Endodermal cell (in vitro differentiated cells): ENCODE data around the gene PLA2R1. TPM values are rescaled to one million over a fixed set of nuclear protein-coding genes. Genes with fewer than 3 reads are reported as not detected.

Experiments used
- DNase-seq: peaks from one replicate; pipeline ENCODE4 v3.0.0-alpha.2; 2017
- H3K27ac ChIP-seq: 2 replicates; pipeline ENCODE4 v1.5.1; 2013; ENCODE audit warnings: mild to moderate bottlenecking, low read depth, low read length, moderate library complexity
- H3K27me3 ChIP-seq: 2 replicates; pipeline ENCODE4 v1.6.1; 2013; ENCODE audit warnings: mild to moderate bottlenecking, low read length, moderate library complexity; ENCODE audit not compliant: insufficient read depth, control insufficient read depth, poor library complexity, severe bottlenecking
- H3K36me3 ChIP-seq: 2 replicates; pipeline ENCODE4 v1.7.0; 2013; ENCODE audit warnings: mild to moderate bottlenecking, low read length, moderate library complexity; ENCODE audit not compliant: control insufficient read depth, insufficient read depth
- H3K4me1 ChIP-seq: one replicate; pipeline ENCODE4 v1.7.0; 2013; ENCODE audit warnings: low read length; ENCODE audit not compliant: control insufficient read depth, insufficient read depth
- H3K4me3 ChIP-seq: 2 replicates; pipeline ENCODE4 v1.5.1; 2013; ENCODE audit warnings: mild to moderate bottlenecking, low read length, moderate library complexity
- H3K9ac ChIP-seq: 2 replicates; pipeline ENCODE4 v1.6.1; 2013; ENCODE audit warnings: mild to moderate bottlenecking, low read length, moderate library complexity; ENCODE audit not compliant: poor library complexity, severe bottlenecking; ENCODE audit errors: extremely low read depth
- H3K9me3 ChIP-seq: 2 replicates; pipeline ENCODE4 v1.6.1; 2013; ENCODE audit warnings: mild to moderate bottlenecking, low read length, moderate library complexity; ENCODE audit not compliant: control insufficient read depth
- H3K27ac Mint-ChIP-seq: 2 replicates; pipeline ENCODE4 v1.8.0; 2020; ENCODE audit warnings: mixed read lengths
- H3K27me3 Mint-ChIP-seq: 2 replicates; pipeline ENCODE4 v1.8.0; 2021; ENCODE audit warnings: mild to moderate bottlenecking, mixed read lengths; ENCODE audit not compliant: insufficient read depth
- H3K36me3 Mint-ChIP-seq: 2 replicates; pipeline ENCODE4 v1.8.0; 2020; ENCODE audit warnings: low read depth, mixed read lengths
- H3K4me1 Mint-ChIP-seq: 2 replicates; pipeline ENCODE4 v1.8.0; 2020; ENCODE audit warnings: mixed read lengths
- H3K4me3 Mint-ChIP-seq: 2 replicates; pipeline ENCODE4 v1.8.0; 2020; ENCODE audit warnings: mild to moderate bottlenecking, moderate library complexity, mixed read lengths
- H3K9me3 Mint-ChIP-seq: 2 replicates; pipeline ENCODE4 v1.8.0; 2020; ENCODE audit warnings: mild to moderate bottlenecking, mixed read lengths
- WGBS, 2 experiments: methylation state at CpG; one replicate each; pipeline versions ENCODE4 v1.1.5 to v1.1.7; 2013; ENCODE audit warnings: missing lambda C conversion rate in 2 of 2, mixed read lengths in 1 of 2; ENCODE audit not compliant: insufficient coverage in 1 of 2, insufficient read length in 1 of 2; 5-methylcytosine and 5-hydroxymethylcytosine counted together
- total RNA-seq, 2 donors: library from RNA; stranded (reverse); fragmentation: NEBNext Ultra II Directional in 1 of 2; extraction: Animal tissue kit (Norgen Biotek cat#: 25700) in 1 of 2; gene quantifications; 2 replicates in 1 of 2; 3 replicates in 1 of 2; pipeline ENCODE4 v1.2.1, GENCODE V29; 2021
- TF ChIP-seq, protein P1 (sequence below): fragments of 200-600 bp; sonication (generic); conservative IDR thresholded peaks from 2 replicates; pipeline ENCODE4 v1.5.0; 2021; ENCODE audit warnings: antibody characterized with exemption, mild to moderate bottlenecking

Gene PLA2R1
- total RNA-seq, 2 donors from 2014 or later = 1.4 to 1.8 TPM

DNA sequence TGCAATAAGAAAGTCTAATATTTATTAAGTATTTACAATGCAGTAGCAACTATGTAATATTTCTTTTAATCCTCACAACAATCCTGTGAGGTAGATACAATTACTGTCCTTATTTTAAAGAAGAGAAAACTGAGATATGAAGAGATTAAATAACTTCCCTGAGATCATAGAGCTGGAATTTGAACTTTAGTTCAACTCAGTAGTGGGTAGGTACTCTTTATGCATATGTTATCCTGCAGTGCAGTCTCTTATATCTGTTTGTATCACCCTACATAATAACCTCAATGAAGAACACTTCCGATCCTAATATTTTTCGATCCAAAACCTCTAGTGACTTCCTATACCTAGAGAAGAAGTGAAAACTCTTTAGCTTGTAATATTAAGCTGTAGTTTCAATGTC, 64.2 kb downstream of the PLA2R1 start:
- Mint-ChIP-seq H3K4me1 (no peaks in the 10 kb centered on the region), H3K4me3 (no peak overlapping the region), H3K27ac (no peak overlapping the region), H3K27me3 (no peaks in the 10 kb centered on the region), H3K36me3 (peaks cover 4% of the 10 kb centered on the region), H3K9me3 (peaks cover 15% of the 10 kb centered on the region)
- TF ChIP-seq, protein P1, sequence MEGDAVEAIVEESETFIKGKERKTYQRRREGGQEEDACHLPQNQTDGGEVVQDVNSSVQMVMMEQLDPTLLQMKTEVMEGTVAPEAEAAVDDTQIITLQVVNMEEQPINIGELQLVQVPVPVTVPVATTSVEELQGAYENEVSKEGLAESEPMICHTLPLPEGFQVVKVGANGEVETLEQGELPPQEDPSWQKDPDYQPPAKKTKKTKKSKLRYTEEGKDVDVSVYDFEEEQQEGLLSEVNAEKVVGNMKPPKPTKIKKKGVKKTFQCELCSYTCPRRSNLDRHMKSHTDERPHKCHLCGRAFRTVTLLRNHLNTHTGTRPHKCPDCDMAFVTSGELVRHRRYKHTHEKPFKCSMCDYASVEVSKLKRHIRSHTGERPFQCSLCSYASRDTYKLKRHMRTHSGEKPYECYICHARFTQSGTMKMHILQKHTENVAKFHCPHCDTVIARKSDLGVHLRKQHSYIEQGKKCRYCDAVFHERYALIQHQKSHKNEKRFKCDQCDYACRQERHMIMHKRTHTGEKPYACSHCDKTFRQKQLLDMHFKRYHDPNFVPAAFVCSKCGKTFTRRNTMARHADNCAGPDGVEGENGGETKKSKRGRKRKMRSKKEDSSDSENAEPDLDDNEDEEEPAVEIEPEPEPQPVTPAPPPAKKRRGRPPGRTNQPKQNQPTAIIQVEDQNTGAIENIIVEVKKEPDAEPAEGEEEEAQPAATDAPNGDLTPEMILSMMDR = no peak
- DNase-seq = no peak
- H3K27ac ChIP-seq = no peak overlapping the region
- H3K4me3 ChIP-seq = no peak overlapping the region
- no peaks in the 10 kb centered on the region for H3K4me1 ChIP-seq
- no peaks in the 10 kb centered on the region for H3K27me3 ChIP-seq
- WGBS, 2 experiments = 90% methylated on average over 2 of the region's 2 CpGs; no CpG with 5 or more reads in 1 of the 2 experiments
- peaks cover 21% of the 10 kb centered on the region for H3K9me3 ChIP-seq
- H3K9ac ChIP-seq = no peak overlapping the region
- H3K36me3 ChIP-seq = no peaks in the 10 kb centered on the region

DNA sequence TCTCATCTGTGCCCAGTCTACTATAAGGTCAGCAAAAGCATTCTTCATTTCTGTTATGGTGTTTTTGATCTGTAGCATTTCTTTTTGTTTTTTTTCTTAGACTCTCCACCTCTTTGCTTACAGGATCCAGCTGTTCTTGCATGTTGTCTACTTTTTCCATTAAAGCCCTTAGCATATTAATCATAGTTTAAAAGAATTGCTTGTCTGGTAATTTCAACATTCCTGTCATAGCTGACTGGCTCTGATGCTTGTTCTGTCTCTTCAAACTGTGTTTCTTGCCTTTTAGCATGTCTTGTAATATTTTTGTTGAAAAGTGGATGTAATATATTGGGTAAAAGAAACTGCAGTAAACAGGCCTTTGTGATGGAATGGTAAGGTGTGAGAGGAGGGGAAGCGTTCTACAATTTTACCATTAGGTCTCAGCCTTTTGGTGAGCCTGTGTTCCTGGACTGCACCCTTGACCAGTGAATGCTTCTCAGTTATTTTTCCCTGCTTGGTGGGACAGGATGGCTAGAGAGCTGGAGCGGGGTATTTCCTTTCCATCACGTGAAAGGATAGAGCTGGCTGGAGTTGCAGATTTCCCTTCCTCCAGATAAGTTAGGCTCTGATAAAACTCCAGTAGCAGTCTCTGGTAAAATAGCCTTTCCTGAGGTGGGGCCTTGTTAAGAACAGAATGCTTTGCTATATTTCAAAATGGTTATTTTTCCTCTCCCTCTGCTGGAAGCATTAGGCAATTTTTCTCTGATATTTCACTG, 65.4 kb downstream of the PLA2R1 start:
- Histone ChIP-seq H3K9ac (no peak overlapping the region), H3K36me3 (no peaks in the 10 kb centered on the region), H3K27me3 (no peaks in the 10 kb centered on the region), H3K4me1 (no peaks in the 10 kb centered on the region), H3K9me3 (peaks cover 21% of the 10 kb centered on the region), H3K27ac (no peak overlapping the region), H3K4me3 (no peak overlapping the region)
- H3K27me3 Mint-ChIP-seq = no peaks in the 10 kb centered on the region
- H3K27ac Mint-ChIP-seq = no peak overlapping the region
- H3K4me3 Mint-ChIP-seq = no peak overlapping the region
- peaks cover 15% of the 10 kb centered on the region for H3K9me3 Mint-ChIP-seq
- H3K36me3 Mint-ChIP-seq = peaks cover 4% of the 10 kb centered on the region
- DNase-seq = no peak
- TF ChIP-seq, protein P1 = peak; percentile 23
- 80 to 90% methylated on average over 2 to 3 of the region's 3 CpGs for WGBS, 2 experiments
- no peaks in the 10 kb centered on the region for H3K4me1 Mint-ChIP-seq

DNA sequence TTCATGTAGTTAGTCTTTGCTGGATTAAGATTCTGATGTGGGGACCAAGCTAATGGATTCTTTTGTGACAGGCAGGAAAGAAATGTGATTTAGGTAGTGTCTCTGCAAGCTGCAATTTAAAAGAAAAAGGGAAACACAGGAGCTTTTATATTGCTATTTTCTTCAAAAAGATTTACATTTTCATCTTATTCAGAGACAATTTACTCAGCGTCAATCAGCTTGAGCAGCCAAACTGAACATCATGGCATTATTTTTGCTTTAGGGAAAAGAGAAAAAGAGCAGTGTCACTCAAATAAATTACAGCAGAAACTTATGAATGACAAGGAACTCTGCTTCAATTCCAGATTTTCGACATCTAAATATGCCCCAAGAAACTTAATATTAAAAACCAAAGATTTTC, 67.4 kb downstream of the PLA2R1 start:
- no peaks in the 10 kb centered on the region for H3K4me1 ChIP-seq
- Mint-ChIP-seq H3K4me1 (no peaks in the 10 kb centered on the region), H3K27me3 (no peaks in the 10 kb centered on the region), H3K4me3 (no peak overlapping the region), H3K9me3 (peaks cover 7% of the 10 kb centered on the region), H3K36me3 (no peaks in the 10 kb centered on the region), H3K27ac (no peak overlapping the region)
- H3K27ac ChIP-seq = no peak overlapping the region
- no peaks in the 10 kb centered on the region for H3K36me3 ChIP-seq
- H3K4me3 ChIP-seq = no peak overlapping the region
- peaks cover 11% of the 10 kb centered on the region for H3K9me3 ChIP-seq
- no peaks in the 10 kb centered on the region for H3K27me3 ChIP-seq
- TF ChIP-seq, protein P1 = no peak
- 86 to 92% methylated on average over 1 to 2 of the region's 2 CpGs for WGBS, 2 experiments
- no peak overlapping the region for H3K9ac ChIP-seq
- no peak for DNase-seq
